ENCODE results near the gene DAGLB.
A peak's percentile ranks its signal among the peaks of the same experiment; 100 is the strongest.
"Not testable (repeated sequence)": the region's sequence is repeated elsewhere in the genome, so short reads cannot be mapped to it uniquely, and the experiment has no call there.

DAGLB gene

GRCh38 chr7:6394114-6394513 is 53.6 kb downstream of the DAGLB start:
- DNase-seq: no peak

- no peak for DNase-seq
Observed at GRCh38 chr7:6393667-6394056, 54.1 kb downstream of the DAGLB start.

GRCh38 chr7:6392712-6393666 is 54.8 kb downstream of the DAGLB start:
- peak; percentile 70 for DNase-seq

GRCh38 chr7:6389728-6390127 is 58.0 kb downstream of the DAGLB start:
- no peak for DNase-seq

- no peak for DNase-seq
Observed at GRCh38 chr7:6387734-6388294, 59.9 kb downstream of the DAGLB start.

- DNase-seq: no peak
Observed at GRCh38 chr7:6386779-6387178, 61.0 kb downstream of the DAGLB start.

- DNase-seq: no peak
Observed at GRCh38 chr7:6385909-6386560, 61.7 kb downstream of the DAGLB start.

- DNase-seq: no peak
Observed at GRCh38 chr7:6385110-6385781, 62.5 kb downstream of the DAGLB start.

- DNase-seq: no peak
Observed at GRCh38 chr7:6384327-6384726, 63.4 kb downstream of the DAGLB start.

- DNase-seq: no peak
Observed at GRCh38 chr7:6382817-6383216, 64.9 kb downstream of the DAGLB start.

- DNase-seq: not testable (repeated sequence)
Observed at GRCh38 chr7:6381846-6382245, 65.9 kb downstream of the DAGLB start.

- no peak for DNase-seq
Observed at GRCh38 chr7:6380310-6381095, 67.3 kb downstream of the DAGLB start.

- no peak for DNase-seq
Observed at GRCh38 chr7:6379886-6380285, 67.9 kb downstream of the DAGLB start.

- DNase-seq: not testable (repeated sequence)
Observed at GRCh38 chr7:6378556-6378955, 69.2 kb downstream of the DAGLB start.

GRCh38 chr7:6376820-6377219 is 70.9 kb downstream of the DAGLB start:
- no peak for DNase-seq

GRCh38 chr7:6375348-6376101 is 72.2 kb downstream of the DAGLB start:
- DNase-seq: no peak

GRCh38 chr7:6367701-6368211 is 80.0 kb downstream of the DAGLB start:
- DNase-seq: no peak

GRCh38 chr7:6365451-6365850 is 82.3 kb downstream of the DAGLB start:
- no peak for DNase-seq

- DNase-seq: no peak
Observed at GRCh38 chr7:6360841-6361240, 86.9 kb downstream of the DAGLB start.

GRCh38 chr7:6359734-6360133 is 88.0 kb downstream of the DAGLB start:
- no peak for DNase-seq
